ENCODE data around the gene MST1. TPM values are rescaled to one million over a fixed set of nuclear protein-coding genes. Genes with fewer than 3 reads are reported as not detected.
A peak's percentile ranks its signal among the peaks of the same experiment; 100 is the strongest.

MST1 gene
- total and polyA plus RNA-seq, 12 donors, result 2.3 to 16.0 (median 3.8) TPM

GRCh38 chr3:49720855-49721595, 31.8 kb upstream of the MST1 start:
- Histone ChIP-seq H3K27ac (no peak overlapping the region), H3K36me3 (peaks cover 0 to 52% (median 3%) of the 10 kb centered on the region in 9 donors)
- 64 to 68% methylated on average over 4 of the region's 4 CpGs for WGBS, 2 donors

GRCh38 chr3:49719214-49719884, 30.1 kb upstream of the MST1 start, which contains the start of gene AMIGO3:
Gene AMIGO3 (minus strand): TSS chr3:49719684. CDS start chr3:49719465, 219 bp downstream.
- peak; percentile 68 to 87 (median 82) for ATAC-seq
- H3K27me3 ChIP-seq, result no peaks in the 10 kb centered on the region
- 1% methylated on average over 50 of the region's 50 CpGs for WGBS, 2 donors
- H3K4me3 ChIP-seq, result peak within 1 kb of the TSS; percentile 30 to 68 (median 62)
- H3K9me3 ChIP-seq, result no peaks in the 10 kb centered on the region
- H3K27ac ChIP-seq, result peak within 1 kb of the TSS in 8 of 10 donors; percentile 13 to 75 (median 40)
- H3K36me3 ChIP-seq, result peaks cover 0 to 59% (median 8%) of the 10 kb centered on the region in 9 donors
- TF ChIP-seq CTCF (IDR thresholded peaks at IDR 0.05), result peak; percentile 39 to 70 (median 55)
- intact Hi-C loops (cut with DNase I), result no loop called here
- peak; percentile 95 to 96 for DNase-seq
- H3K4me1 ChIP-seq, result peaks cover 12 to 44% (median 29%) of the 10 kb centered on the region in 9 donors

More at GRCh38 chr3:49720855-49721595, 31.8 kb upstream of the MST1 start:
- Histone ChIP-seq H3K4me1 (peaks cover 15 to 52% (median 35%) of the 10 kb centered on the region in 9 donors), H3K27me3 (no peaks in the 10 kb centered on the region), H3K4me3 (no peak overlapping the region), H3K9me3 (no peaks in the 10 kb centered on the region)
- intact Hi-C loops (cut with DNase I), result loop anchor here in 2 of 10 donors (5.0 to 10.0 kb wide), 2 partner anchors 66 to 184 kb away; partner anchors contain the start of genes IP6K1 (in 1 of the 2) and MST1R (in 1 of the 2)
- no peak for TF ChIP-seq CTCF (IDR thresholded peaks at IDR 0.05)
- no peak for DNase-seq
- ATAC-seq, result no peak

- ATAC-seq (peak in 1 of 8 donors; percentile 0), DNase-seq (no peak)
- intact Hi-C loops (cut with DNase I), result no loop called here
- Histone ChIP-seq H3K4me1 (peaks cover 10 to 42% (median 27%) of the 10 kb centered on the region in 9 donors), H3K27ac (peak overlapping the region in 4 of 10 donors; percentile 13 to 75 (median 62)), H3K4me3 (peak overlapping the region; percentile 30 to 68 (median 62)), H3K9me3 (no peaks in the 10 kb centered on the region), H3K36me3 (peaks cover 0 to 64% (median 8%) of the 10 kb centered on the region in 9 donors), H3K27me3 (no peaks in the 10 kb centered on the region)
- TF ChIP-seq CTCF (IDR thresholded peaks at IDR 0.05), result no peak
- 7 to 11% methylated on average over 32 to 33 of the region's 33 CpGs for WGBS, 2 donors
Measured at GRCh38 chr3:49718858-49719213, 29.6 kb upstream of the MST1 start.
